SU-DHL-6 (cell line): ENCODE results near the gene C3orf22.
"Not testable (repeated sequence)": the region's sequence is repeated elsewhere in the genome, so short reads cannot be mapped to it uniquely, and the experiment has no call there.

Experiments
- H2AFZ ChIP-seq: fragments of 200-600 bp; sonication (generic); 2 replicates; pipeline ENCODE4 v1.6.1; 2014; ENCODE audit warnings: low read depth, mild to moderate bottlenecking, moderate library complexity, mixed read lengths, antibody characterized with exemption, low read length; ENCODE audit not compliant: severe bottlenecking
- H3F3A ChIP-seq: fragments of 200-600 bp; shearing (Covaris generic); 2 replicates; pipeline ENCODE4 v1.6.0; 2016; ENCODE audit warnings: antibody characterized with exemption, mild to moderate bottlenecking; ENCODE audit not compliant: insufficient read depth
- H3K27ac ChIP-seq: fragments of 200-600 bp; sonication (generic); 2 replicates; pipeline ENCODE4 v1.5.1; 2016; ENCODE audit warnings: low read depth, mild to moderate bottlenecking, low read length, moderate library complexity, mixed read lengths
- H3K27me3 ChIP-seq: fragments of 200-600 bp; sonication (generic), shearing (Covaris generic); 2 replicates; pipeline ENCODE4 v1.6.0; 2014; ENCODE audit warnings: mild to moderate bottlenecking, low read length
- H3K36me3 ChIP-seq: fragments of 200-600 bp; sonication (generic); 2 replicates; pipeline ENCODE4 v1.6.1; 2014; ENCODE audit warnings: mild to moderate bottlenecking, low read length, mixed read lengths
- H3K4me2 ChIP-seq: fragments of 300-600, 200-600 bp; shearing (Covaris generic), sonication (generic); 2 replicates; pipeline ENCODE4 v1.6.0; 2014; ENCODE audit warnings: low read length, low read depth, mild to moderate bottlenecking; ENCODE audit not compliant: poor library complexity, severe bottlenecking
- H3K4me3 ChIP-seq: fragments of 200-600 bp; sonication (generic); 2 replicates; pipeline ENCODE4 v1.5.1; 2014; ENCODE audit warnings: antibody characterized with exemption, low read length, mild to moderate bottlenecking, mixed read lengths; ENCODE audit not compliant: insufficient read depth, poor library complexity, severe bottlenecking
- H3K79me2 ChIP-seq: fragments of 200-600 bp; sonication (generic); 2 replicates; pipeline ENCODE4 v1.6.1; 2014; ENCODE audit warnings: mild to moderate bottlenecking, low read length, moderate library complexity; ENCODE audit not compliant: insufficient read depth
- H3K9ac ChIP-seq: fragments of 200-600 bp; sonication (generic); 2 replicates; pipeline ENCODE4 v1.7.0; 2014; ENCODE audit warnings: mild to moderate bottlenecking, low read length
- H3K9me2 ChIP-seq: fragments of 200-600 bp; sonication (generic); replicated peaks from 2 replicates; pipeline ENCODE4 v1.6.1; 2014; ENCODE audit warnings: low read length; ENCODE audit not compliant: insufficient read depth
- H3K9me3 ChIP-seq: fragments of 200-600 bp; sonication (generic); 2 replicates; pipeline ENCODE4 v1.6.1; 2014; ENCODE audit warnings: low read length, mixed read lengths; ENCODE audit not compliant: insufficient read depth
- H4K20me1 ChIP-seq: fragments of 200-600 bp; sonication (generic); 2 replicates; pipeline ENCODE4 v1.6.1; 2014; ENCODE audit warnings: low read depth, mild to moderate bottlenecking, antibody characterized with exemption, low read length, moderate library complexity, mixed read lengths
- EZH2phosphoT487 ChIP-seq: fragments of 200-600 bp; sonication (generic), shearing (Covaris generic); conservative IDR thresholded peaks from 2 replicates; pipeline ENCODE4 v1.6.1; 2018; ENCODE audit warnings: mild to moderate bottlenecking, antibody characterized with exemption, low read length, moderate library complexity, mixed read lengths
- TF ChIP-seq, protein P1 (sequence below): fragments of 200-600 bp; sonication (generic); IDR thresholded peaks from one replicate; pipeline ENCODE4 v1.5.1; 2017; ENCODE audit warnings: antibody characterized with exemption, mild to moderate bottlenecking, low read length, moderate library complexity; ENCODE audit not compliant: insufficient read depth, poor library complexity, severe bottlenecking

Gene C3orf22

DNA sequence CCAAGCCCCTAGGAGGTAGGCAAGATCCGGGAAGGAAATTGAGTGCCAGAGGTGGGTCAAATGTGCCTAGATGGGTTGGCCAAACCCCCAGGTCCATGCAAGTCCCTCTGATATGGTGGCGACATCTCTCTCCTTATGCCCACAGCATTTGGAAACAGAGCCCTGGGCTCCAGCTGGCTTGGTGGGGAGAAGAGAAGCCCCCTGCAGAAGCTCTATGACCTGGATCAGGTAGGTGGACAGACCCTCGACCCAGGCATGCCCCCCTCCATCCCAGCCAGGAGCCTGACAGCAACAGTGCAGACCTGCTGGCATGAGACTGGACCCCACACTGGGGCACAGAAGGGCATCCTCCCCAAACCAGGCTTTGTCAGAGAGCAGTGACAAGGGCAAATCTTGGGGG, 22.6 kb downstream of the C3orf22 start:
- Histone ChIP-seq H2AFZ (no peak overlapping the region), H3K27ac (no peak overlapping the region), H3K4me2 (no peak overlapping the region), H3K4me3 (no peak overlapping the region), H3K9me3 (no peaks in the 10 kb centered on the region), H3K27me3 (no peaks in the 10 kb centered on the region), H3K36me3 (no peaks in the 10 kb centered on the region), H3F3A (no peaks in the 10 kb centered on the region), H3K9ac (no peak overlapping the region), H4K20me1 (no peaks in the 10 kb centered on the region), H3K9me2 (no peaks in the 10 kb centered on the region), H3K79me2 (no peaks in the 10 kb centered on the region)
- no peak for TF ChIP-seq EZH2phosphoT487
- TF ChIP-seq, protein P1, sequence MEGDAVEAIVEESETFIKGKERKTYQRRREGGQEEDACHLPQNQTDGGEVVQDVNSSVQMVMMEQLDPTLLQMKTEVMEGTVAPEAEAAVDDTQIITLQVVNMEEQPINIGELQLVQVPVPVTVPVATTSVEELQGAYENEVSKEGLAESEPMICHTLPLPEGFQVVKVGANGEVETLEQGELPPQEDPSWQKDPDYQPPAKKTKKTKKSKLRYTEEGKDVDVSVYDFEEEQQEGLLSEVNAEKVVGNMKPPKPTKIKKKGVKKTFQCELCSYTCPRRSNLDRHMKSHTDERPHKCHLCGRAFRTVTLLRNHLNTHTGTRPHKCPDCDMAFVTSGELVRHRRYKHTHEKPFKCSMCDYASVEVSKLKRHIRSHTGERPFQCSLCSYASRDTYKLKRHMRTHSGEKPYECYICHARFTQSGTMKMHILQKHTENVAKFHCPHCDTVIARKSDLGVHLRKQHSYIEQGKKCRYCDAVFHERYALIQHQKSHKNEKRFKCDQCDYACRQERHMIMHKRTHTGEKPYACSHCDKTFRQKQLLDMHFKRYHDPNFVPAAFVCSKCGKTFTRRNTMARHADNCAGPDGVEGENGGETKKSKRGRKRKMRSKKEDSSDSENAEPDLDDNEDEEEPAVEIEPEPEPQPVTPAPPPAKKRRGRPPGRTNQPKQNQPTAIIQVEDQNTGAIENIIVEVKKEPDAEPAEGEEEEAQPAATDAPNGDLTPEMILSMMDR: no peak

DNA sequence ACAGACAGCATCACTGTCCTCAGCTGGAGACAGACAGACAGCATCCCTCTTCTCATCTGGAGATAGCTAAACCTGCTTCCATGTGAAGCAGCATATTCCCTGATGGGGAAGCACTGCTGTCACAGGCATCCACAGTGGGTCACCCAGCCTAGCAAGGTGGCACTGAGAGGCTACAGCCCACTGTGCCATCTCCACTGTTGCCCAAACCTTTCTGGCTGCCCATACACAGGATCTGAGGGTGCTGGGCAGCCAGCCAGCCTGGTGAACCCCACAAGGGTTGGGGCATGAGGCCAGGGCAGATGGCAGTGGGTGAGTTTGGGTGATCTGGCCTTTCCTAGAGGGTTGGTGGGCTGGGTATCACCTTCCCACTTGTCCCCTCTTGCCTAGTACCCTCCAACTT, 23.1 kb downstream of the C3orf22 start:
- Histone ChIP-seq H3K27ac (no peak overlapping the region), H3K9me2 (no peaks in the 10 kb centered on the region), H3K4me2 (no peak overlapping the region), H3K27me3 (no peaks in the 10 kb centered on the region), H3K79me2 (no peaks in the 10 kb centered on the region), H3K9ac (no peak overlapping the region), H3K36me3 (no peaks in the 10 kb centered on the region), H2AFZ (no peak overlapping the region), H3F3A (no peaks in the 10 kb centered on the region), H3K4me3 (no peak overlapping the region), H4K20me1 (no peaks in the 10 kb centered on the region), H3K9me3 (no peaks in the 10 kb centered on the region)
- TF ChIP-seq, protein P1: no peak
- no peak for TF ChIP-seq EZH2phosphoT487

DNA sequence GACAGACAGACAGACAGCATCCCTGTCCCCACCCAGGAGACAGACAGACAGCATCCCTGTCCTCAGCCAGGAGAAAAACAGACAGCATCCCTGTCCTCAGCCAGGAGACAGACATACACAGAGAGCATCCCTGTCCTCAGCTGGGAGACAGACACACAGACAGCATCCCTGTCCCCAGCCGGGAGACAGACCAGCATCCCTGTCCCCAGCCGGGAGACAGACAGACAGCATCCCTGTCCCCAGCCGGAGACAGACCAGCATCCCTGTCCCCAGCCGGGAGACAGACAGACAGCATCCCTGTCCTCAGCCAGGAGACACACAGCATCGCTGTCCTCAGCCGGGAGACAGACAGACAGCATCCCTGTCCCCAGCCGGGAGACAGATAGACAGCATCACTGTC, 24.0 kb downstream of the C3orf22 start:
- not testable (repeated sequence) for H3K4me3 ChIP-seq, H3K79me2 ChIP-seq, H2AFZ ChIP-seq, H3K36me3 ChIP-seq, H4K20me1 ChIP-seq, H3K27me3 ChIP-seq, H3K9ac ChIP-seq, H3F3A ChIP-seq, H3K9me2 ChIP-seq, H3K4me2 ChIP-seq, H3K9me3 ChIP-seq, H3K27ac ChIP-seq

DNA sequence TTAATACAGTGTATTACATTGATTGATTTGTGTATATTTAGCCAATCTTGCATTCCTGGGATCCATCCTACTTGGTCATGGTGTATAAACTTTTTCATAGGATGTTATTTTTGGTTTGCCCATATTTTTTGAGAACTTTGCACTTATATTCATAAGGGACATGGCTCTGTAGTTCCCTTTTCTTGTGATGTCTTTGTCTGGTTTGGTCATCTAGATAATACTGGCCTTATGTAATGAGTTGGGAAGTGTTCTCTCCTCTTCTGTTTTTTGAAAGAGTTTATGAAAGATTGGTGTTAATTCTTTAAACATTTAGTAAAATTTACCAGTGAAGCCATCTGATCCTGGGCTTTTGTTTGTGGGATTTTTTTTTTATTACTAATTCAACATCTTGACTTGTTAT, 25.2 kb downstream of the C3orf22 start:
- Histone ChIP-seq H3K36me3 (no peaks in the 10 kb centered on the region), H3K79me2 (no peaks in the 10 kb centered on the region), H3K27me3 (no peaks in the 10 kb centered on the region), H3K4me3 (no peak overlapping the region), H3F3A (no peaks in the 10 kb centered on the region), H3K9me3 (no peaks in the 10 kb centered on the region), H3K9me2 (no peaks in the 10 kb centered on the region), H3K27ac (no peak overlapping the region), H2AFZ (no peak overlapping the region), H4K20me1 (no peaks in the 10 kb centered on the region), H3K4me2 (no peak overlapping the region), H3K9ac (no peak overlapping the region)
- TF ChIP-seq EZH2phosphoT487: no peak
- TF ChIP-seq, protein P1: no peak
